Endothelial cell of hepatic sinusoid (primary cell): ENCODE measurements around the gene ADAMTS13.

Experiments used
- in situ Hi-C: cut with HindIII; loops from 2 replicates; pipeline ENCODE4 v1.10.0; 2017; ENCODE audit warnings: low sequenced_read_pairs

The ADAMTS13 gene

DNA sequence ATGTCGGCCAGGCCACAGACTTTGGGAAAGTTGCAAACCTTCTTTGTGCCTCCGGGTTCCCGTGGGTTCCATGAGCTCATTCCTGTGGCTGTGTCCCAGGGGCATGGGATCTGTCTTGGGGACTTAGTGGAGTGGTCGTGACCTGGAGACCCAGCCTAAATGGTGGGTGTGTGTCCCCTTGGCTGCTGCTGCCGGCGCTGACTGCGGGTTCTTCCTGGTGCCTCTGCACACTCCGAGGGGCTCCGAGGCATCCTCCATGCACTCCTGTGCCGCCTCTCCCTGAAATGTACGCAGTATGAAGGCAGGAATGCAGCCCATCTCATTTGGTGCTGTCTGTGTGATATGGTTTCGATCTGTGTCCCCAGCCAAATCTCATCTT, 77.7 kb downstream of the ADAMTS13 start:
- in situ Hi-C loops: loop anchor here (10.0 kb wide), 1 partner anchor 225 kb away; the partner anchor contains the start of gene ABO

DNA sequence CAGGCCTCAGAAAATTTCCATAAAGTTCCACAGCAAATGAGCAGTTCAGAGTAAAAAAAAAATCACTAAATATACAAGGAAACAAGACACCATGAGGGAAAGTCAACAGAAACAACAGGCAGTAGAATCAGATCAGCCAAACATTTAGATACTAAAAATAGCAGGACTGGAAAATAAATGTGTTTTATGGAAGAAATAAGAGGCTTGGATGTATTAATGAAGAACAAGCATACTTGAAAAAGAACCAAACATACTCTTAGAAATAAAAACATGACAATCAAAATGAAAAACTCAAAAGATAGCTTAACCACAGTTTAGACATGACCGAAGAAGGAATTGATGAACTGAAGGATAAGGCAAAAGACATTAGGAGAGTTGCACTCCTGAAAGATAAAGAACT, 79.9 kb downstream of the ADAMTS13 start:
- in situ Hi-C loops: no loop called here

DNA sequence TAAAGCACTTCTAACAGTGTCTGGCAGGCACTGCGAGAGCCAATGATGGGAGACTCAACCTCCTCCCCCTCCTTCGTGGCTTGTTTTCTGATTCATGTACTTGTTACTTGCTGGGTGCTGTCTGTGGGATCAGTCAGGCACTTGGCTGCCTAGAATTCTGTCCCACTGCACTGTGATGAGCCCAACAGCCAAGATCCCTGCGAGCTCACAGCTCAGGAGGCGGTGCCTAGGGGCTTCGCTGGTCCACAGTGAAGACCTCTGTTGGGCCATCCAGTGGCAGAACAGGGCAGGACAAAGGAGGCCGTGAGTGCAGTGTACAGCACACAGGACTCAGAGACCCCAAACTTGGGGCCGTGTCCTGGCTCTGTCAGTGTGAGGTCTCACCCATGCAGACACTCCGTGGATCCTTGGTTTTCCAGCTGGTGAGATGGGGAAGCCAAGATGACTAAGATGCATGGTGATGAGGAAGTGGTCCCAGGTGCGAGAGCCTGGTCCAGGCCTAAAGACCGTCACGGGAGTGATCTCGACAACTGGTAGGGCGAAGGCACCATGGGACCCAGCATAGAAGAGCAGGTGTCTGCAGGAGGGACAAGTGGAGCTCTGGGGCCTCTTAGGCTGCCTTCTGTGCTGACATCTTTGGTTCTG, 83.1 kb downstream of the ADAMTS13 start:
- in situ Hi-C loops: no loop called here

DNA sequence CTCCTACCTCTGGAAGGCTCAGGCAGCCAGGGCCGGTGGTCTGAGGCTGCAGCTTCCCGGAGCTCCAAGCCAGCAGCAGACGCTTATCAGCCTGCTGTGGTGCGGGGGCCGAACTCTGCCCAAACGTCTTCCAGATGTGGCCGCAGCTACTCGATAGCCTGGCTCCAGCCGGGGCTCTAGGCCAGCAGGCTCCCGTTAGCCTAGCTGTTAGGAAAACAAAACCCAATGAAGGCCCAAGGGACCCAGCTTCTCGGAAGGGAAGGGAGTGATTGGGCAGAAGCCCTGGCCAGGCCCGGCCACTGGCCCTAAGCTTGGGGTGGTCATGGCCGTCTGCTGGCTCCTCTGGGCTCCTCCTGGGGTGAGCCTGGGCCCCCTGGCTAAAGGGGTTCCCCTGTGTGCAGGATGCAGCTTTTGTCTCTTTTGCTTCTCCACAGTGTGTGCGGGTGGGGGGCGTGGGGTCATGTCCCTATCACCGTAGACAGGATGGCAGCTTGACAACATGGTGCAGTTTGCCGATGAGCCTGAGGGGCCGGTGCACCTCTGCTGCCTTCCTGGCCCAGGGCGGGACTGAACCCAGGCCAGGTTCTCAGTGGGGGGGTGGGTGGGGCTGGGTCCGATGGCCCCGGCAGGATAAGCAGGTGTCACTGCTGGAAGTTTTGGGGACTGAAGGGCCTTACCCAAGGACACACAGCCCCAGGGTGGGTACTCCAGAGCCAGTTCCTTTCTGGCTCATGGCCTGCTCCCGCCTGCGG, 83.9 kb downstream of the ADAMTS13 start:
- in situ Hi-C loops: no loop called here

DNA sequence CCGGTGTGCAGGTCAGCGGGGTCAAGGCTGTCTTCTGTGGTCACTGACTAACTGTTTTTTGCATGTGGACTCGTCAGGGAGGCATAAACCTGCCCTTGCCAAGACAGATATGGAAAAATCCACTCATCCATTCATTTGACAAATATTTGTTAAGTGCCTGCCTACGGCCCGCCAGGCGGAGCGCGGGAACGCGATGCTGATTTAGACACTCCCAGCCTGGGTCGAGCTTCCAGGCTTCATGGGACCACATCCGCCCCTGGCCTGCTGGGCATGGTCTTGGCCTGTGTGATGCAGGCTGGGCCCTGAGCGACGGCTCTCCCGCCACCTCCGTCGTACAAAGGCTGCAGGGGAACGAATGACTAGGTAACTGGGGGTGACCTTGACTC, 84.5 kb downstream of the ADAMTS13 start:
- in situ Hi-C loops: no loop called here

DNA sequence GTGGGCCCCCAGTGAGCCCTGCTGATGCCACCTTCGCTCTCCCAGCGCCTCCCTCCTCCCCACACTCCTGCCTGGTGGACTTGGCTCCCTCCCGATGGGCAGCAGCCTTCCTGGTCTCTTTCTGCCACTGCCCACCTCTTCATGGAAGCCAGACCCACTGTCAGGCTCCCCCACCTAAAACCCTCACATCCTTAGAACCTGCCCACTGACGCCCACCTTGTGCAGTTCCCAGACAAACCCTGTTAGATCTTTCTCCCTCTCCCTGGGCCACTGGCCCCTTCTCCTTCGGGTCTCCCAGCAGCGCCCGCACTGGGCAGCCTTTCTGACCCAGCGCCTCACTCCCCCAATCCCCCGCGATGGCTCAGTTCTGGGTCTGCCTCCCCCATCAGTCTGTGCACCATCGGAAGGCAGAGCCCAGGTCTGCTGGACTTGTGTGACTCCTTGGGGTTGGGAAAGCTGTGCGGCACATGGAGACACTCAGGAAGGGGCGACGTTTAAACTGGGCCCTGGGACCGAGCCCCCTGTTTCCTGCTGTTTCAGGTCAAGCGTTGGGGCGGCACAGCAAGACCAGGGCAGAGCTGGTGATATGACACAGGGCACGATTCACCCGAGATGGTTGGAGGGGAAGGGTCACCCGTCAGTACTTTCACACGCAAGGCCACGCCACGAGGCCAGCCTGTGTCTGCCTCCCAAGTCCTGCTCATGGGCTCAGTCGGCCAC, 85.2 kb downstream of the ADAMTS13 start:
- in situ Hi-C loops: no loop called here

DNA sequence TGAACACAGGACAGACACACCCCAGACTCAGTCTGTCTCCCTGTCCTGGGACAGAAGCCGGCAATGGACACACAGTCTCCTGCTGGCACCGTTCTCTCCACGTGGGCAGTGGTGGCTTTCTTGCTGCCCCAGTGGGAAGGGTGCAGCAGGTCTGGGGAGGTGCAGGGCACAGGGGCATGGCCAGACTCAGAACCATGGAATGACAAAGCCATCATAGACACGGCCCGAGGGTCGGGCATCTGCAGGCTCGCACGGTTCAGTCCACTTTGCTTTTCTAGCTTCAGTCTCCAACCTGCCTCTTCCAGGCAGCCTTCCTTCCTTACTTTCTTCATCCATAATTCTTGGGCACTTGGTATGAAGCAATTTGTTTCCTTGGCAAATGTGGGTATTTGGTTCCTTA, 85.9 kb downstream of the ADAMTS13 start:
- in situ Hi-C loops: no loop called here
